H1 (cell line): Measurements from ENCODE around the gene ZBED5. TPM values are rescaled to one million over a fixed set of nuclear protein-coding genes. Genes with fewer than 3 reads are reported as not detected.

Experiments
- CTCF ChIA-PET: fragments of 300-600 bp; sonication (Branson Sonifier 250); formaldehyde crosslinking; loops from one replicate; lab custom pipeline; 2021; ENCODE audit not compliant: partially characterized antibody; lab: Charles Lee
- POLR2A ChIA-PET: fragments of 300-600 bp; sonication (Branson Sonifier 250); formaldehyde crosslinking; loops from one replicate; lab custom pipeline; 2021; ENCODE audit warnings: inconsistent platforms; ENCODE audit not compliant: partially characterized antibody; lab: Charles Lee
- DNase-seq, 2 experiments: peaks; one replicate each; pipeline versions ENCODE4 v3.0.0 to v3.0.0-alpha.2; 2010 to 2022; ENCODE audit warnings: low spot score in 2 of 2, low read depth in 1 of 2, mixed read lengths in 1 of 2
- FAIRE-seq: peaks from 2 replicates; lab custom pipeline; 2011; peaks lifted over from hg19 to GRCh38; lab: Jason Lieb, UNC
- H2AFZ ChIP-seq: 2 replicates; pipeline ENCODE4 v1.8.1; 2012; ENCODE audit warnings: low read length, inconsistent platforms
- H2AK5ac ChIP-seq: 2 replicates; pipeline ENCODE4 v1.6.1; 2013; ENCODE audit warnings: low read depth, low read length
- H2BK120ac ChIP-seq: replicated peaks from 2 replicates; pipeline ENCODE3; 2013; ENCODE audit warnings: low read depth, low read length, inconsistent platforms
- H2BK12ac ChIP-seq: 2 replicates; pipeline ENCODE4 v1.6.1; 2013; ENCODE audit warnings: low read depth, low read length
- H2BK15ac ChIP-seq: 2 replicates; pipeline ENCODE4 v1.6.1; 2013; ENCODE audit warnings: low read length
- H2BK20ac ChIP-seq: 2 replicates; pipeline ENCODE4 v1.6.1; 2013; ENCODE audit warnings: low read length
- H2BK5ac ChIP-seq: 2 replicates; pipeline ENCODE4 v1.6.1; 2013; ENCODE audit warnings: low read depth, low read length
- H3K14ac ChIP-seq: 2 replicates; pipeline ENCODE4 v1.6.1; 2013; ENCODE audit warnings: inconsistent platforms; ENCODE audit not compliant: insufficient read length
- H3K18ac ChIP-seq: 2 replicates; pipeline ENCODE4 v1.6.1; 2013; ENCODE audit warnings: low read length; ENCODE audit errors: extremely low read depth
- H3K23ac ChIP-seq: 2 replicates; pipeline ENCODE4 v1.6.1; 2013; ENCODE audit warnings: inconsistent platforms; ENCODE audit not compliant: insufficient read length
- H3K23me2 ChIP-seq: 2 replicates; pipeline ENCODE4 v1.6.1; 2013; ENCODE audit warnings: low read depth, low read length
- H3K27ac ChIP-seq: 2 replicates; pipeline ENCODE4 v1.6.1; 2011; ENCODE audit warnings: low read depth, low read length, inconsistent platforms
- H3K27me3 ChIP-seq, 4 experiments: replicated peaks in 1 of 4; 1 replicate in 1 of 4; 2 replicates in 3 of 4; pipeline versions ENCODE4 v1.6.1 to v1.8.1; 2011 to 2013; ENCODE audit warnings: low read length in 3 of 4, mild to moderate bottlenecking in 3 of 4, inconsistent platforms in 2 of 4, mixed read lengths in 2 of 4, moderate library complexity in 1 of 4; ENCODE audit not compliant: control insufficient read depth in 3 of 4, insufficient read depth in 3 of 4; ENCODE audit errors: extremely low read depth in 1 of 4
- H3K36me3 ChIP-seq, 4 experiments: 2 replicates each; pipeline versions ENCODE4 v1.6.1 to v1.8.1; 2011 to 2013; ENCODE audit warnings: mild to moderate bottlenecking in 4 of 4, low read length in 3 of 4, moderate library complexity in 2 of 4, control low read depth in 1 of 4, inconsistent platforms in 1 of 4; ENCODE audit not compliant: insufficient read depth in 4 of 4, control insufficient read depth in 2 of 4
- H3K4ac ChIP-seq: replicated peaks from 2 replicates; pipeline ENCODE3; 2013; ENCODE audit warnings: low read length, low read depth, mixed read lengths, inconsistent platforms; ENCODE audit not compliant: insufficient read length
- H3K4me1 ChIP-seq, 4 experiments: replicated peaks in 1 of 4; 1 replicate in 1 of 4; 2 replicates in 3 of 4; pipeline versions ENCODE4 v1.6.1 to v1.8.1; 2011 to 2013; ENCODE audit warnings: low read length in 3 of 4, inconsistent platforms in 2 of 4, mixed read lengths in 1 of 4; ENCODE audit not compliant: insufficient read depth in 4 of 4, control insufficient read depth in 3 of 4
- H3K4me2 ChIP-seq, 2 experiments: 2 replicates each; pipeline versions ENCODE4 v1.6.1 to v1.8.1; 2011 to 2013; ENCODE audit warnings: low read depth in 2 of 2, low read length in 2 of 2, control low read depth in 1 of 2, inconsistent platforms in 1 of 2, mild to moderate bottlenecking in 1 of 2; ENCODE audit not compliant: insufficient read depth in 1 of 2
- H3K4me3 ChIP-seq, 4 experiments: fragments of 200-600, 300-600 bp in 1 of 4; sonication (generic), shearing (Covaris generic), sonication (Bioruptor Twin) in 1 of 4; 2 replicates each; pipeline versions ENCODE4 v1.5.1 to v1.8.1; 2011 to 2016; ENCODE audit warnings: low read length in 4 of 4, low read depth in 3 of 4, control low read depth in 2 of 4, inconsistent platforms in 2 of 4, mild to moderate bottlenecking in 2 of 4, mixed read lengths in 1 of 4, moderate library complexity in 1 of 4; ENCODE audit not compliant: insufficient read depth in 2 of 4; ENCODE audit errors: extremely low read depth in 1 of 4
- H3K56ac ChIP-seq: replicated peaks from 2 replicates; pipeline ENCODE3; 2013; ENCODE audit warnings: low read depth, mild to moderate bottlenecking, mixed read lengths, low read length, inconsistent platforms; ENCODE audit not compliant: insufficient read length
- H3K79me1 ChIP-seq: 2 replicates; pipeline ENCODE4 v1.6.1; 2013; ENCODE audit warnings: low read depth, low read length, control low read depth
- H3K79me2 ChIP-seq, 2 experiments: 2 replicates each; pipeline versions ENCODE4 v1.6.1 to v1.8.1; 2012 to 2013; ENCODE audit warnings: low read length in 2 of 2, mild to moderate bottlenecking in 2 of 2, inconsistent platforms in 1 of 2; ENCODE audit not compliant: insufficient read depth in 2 of 2, control insufficient read depth in 1 of 2
- H3K9ac ChIP-seq, 4 experiments: replicated peaks in 1 of 4; 1 replicate in 1 of 4; 2 replicates in 3 of 4; pipeline versions ENCODE4 v1.6.1 to v1.8.1; 2011 to 2013; ENCODE audit warnings: low read depth in 3 of 4, low read length in 3 of 4, control low read depth in 2 of 4, mild to moderate bottlenecking in 2 of 4, moderate library complexity in 2 of 4, inconsistent platforms in 1 of 4; ENCODE audit errors: extremely low read depth in 1 of 4
- H3K9me3 ChIP-seq, 2 experiments: 2 replicates each; pipeline versions ENCODE4 v1.6.1 to v1.8.1; 2012 to 2013; ENCODE audit warnings: mild to moderate bottlenecking in 2 of 2, moderate library complexity in 2 of 2, control low read depth in 1 of 2, inconsistent platforms in 1 of 2, low read depth in 1 of 2, low read length in 1 of 2, mixed read lengths in 1 of 2; ENCODE audit not compliant: insufficient read depth in 2 of 2
- H4K20me1 ChIP-seq, 2 experiments: replicated peaks in 1 of 2; 2 replicates each; pipeline versions ENCODE3 to v1.8.1; 2011 to 2013; ENCODE audit warnings: inconsistent platforms in 2 of 2, low read length in 2 of 2, mild to moderate bottlenecking in 1 of 2; ENCODE audit not compliant: insufficient read depth in 2 of 2, control insufficient read depth in 1 of 2
- H4K5ac ChIP-seq: 2 replicates; pipeline ENCODE4 v1.6.1; 2013; ENCODE audit warnings: low read length, low read depth, mixed read lengths, inconsistent platforms; ENCODE audit not compliant: insufficient read length
- H4K8ac ChIP-seq: 2 replicates; pipeline ENCODE4 v1.8.0; 2013; ENCODE audit warnings: mild to moderate bottlenecking, moderate library complexity, low read length, inconsistent platforms; ENCODE audit not compliant: insufficient read depth; ENCODE audit errors: extremely low read depth
- H4K91ac ChIP-seq: replicated peaks from 2 replicates; pipeline ENCODE3; 2013; ENCODE audit warnings: low read length, mixed read lengths, inconsistent platforms; ENCODE audit not compliant: insufficient read length
- CHD2 ChIP-seq: IDR thresholded peaks from 2 replicates; pipeline ENCODE4 v1.6.1; 2012; ENCODE audit warnings: low read length, improper control_type of control experiment
- EZH2 ChIP-seq: fragments of 200-600 bp; sonication (generic); IDR thresholded peaks from 2 replicates; pipeline ENCODE4 v1.7.1; 2012; ENCODE audit warnings: low read depth, mild to moderate bottlenecking, moderate library complexity, low read length, inconsistent platforms; ENCODE audit not compliant: severe bottlenecking
- JUND ChIP-seq: IDR thresholded peaks from 2 replicates; pipeline ENCODE4 v1.6.1; 2011; ENCODE audit warnings: mild to moderate bottlenecking, improper control_type of control experiment, low read length
- MAX ChIP-seq: IDR thresholded peaks from 2 replicates; pipeline ENCODE4 v1.6.1; 2012; ENCODE audit warnings: inconsistent platforms
- NRF1 ChIP-seq: IDR thresholded peaks from 2 replicates; pipeline ENCODE4 v1.6.1; 2011; ENCODE audit warnings: mild to moderate bottlenecking, low read depth, low read length, improper control_type of control experiment
- POLR2A ChIP-seq, 2 experiments: IDR thresholded peaks; 1 replicate in 1 of 2; 2 replicates in 1 of 2; pipeline ENCODE4 v1.6.1; 2011; ENCODE audit warnings: low read depth in 2 of 2, low read length in 2 of 2, mild to moderate bottlenecking in 2 of 2; ENCODE audit errors: control extremely low read depth in 1 of 2
- RAD21 ChIP-seq, 2 experiments: IDR thresholded peaks in 1 of 2; conservative IDR thresholded peaks in 1 of 2; 2 replicates each; pipeline ENCODE4 v1.6.1; 2011; ENCODE audit warnings: low read depth in 2 of 2, low read length in 2 of 2, improper control_type of control experiment in 1 of 2, inconsistent platforms in 1 of 2, mild to moderate bottlenecking in 1 of 2, moderate library complexity in 1 of 2
- SIN3A ChIP-seq, 2 experiments: IDR thresholded peaks in 1 of 2; conservative IDR thresholded peaks in 1 of 2; 2 replicates each; pipeline ENCODE4 v1.6.1; 2011 to 2012; ENCODE audit warnings: low read length in 2 of 2, improper control_type of control experiment in 1 of 2, low read depth in 1 of 2, mild to moderate bottlenecking in 1 of 2
- SP4 ChIP-seq: IDR thresholded peaks from 2 replicates; pipeline ENCODE4 v1.6.1; 2012; ENCODE audit warnings: low read length, inconsistent platforms
- WGBS, 2 experiments: shearing (Covaris generic) in 1 of 2; methylation state at CpG; one replicate each; pipeline versions ENCODE4 v1.1.6 to v1.1.7; 2013 to 2015; ENCODE audit warnings: low lambda C conversion rate in 2 of 2, mixed read lengths in 2 of 2, inconsistent platforms in 1 of 2, low coverage in 1 of 2, missing lambda C conversion rate in 1 of 2; ENCODE audit not compliant: insufficient replicate concordance in 2 of 2, insufficient coverage in 1 of 2, insufficient read length in 1 of 2; ENCODE audit errors: extremely low coverage in 1 of 2, missing lambda C conversion rate in 1 of 2; 5-methylcytosine and 5-hydroxymethylcytosine counted together
- polyA plus RNA-seq, 7 experiments: library from polyadenylated mRNA; depleted of rRNA in 3 of 7; stranded (reverse) in 5 of 7; unstranded in 2 of 7; fragments of >200 nt in 5 of 7; fragments of 200-250 nt in 2 of 7; gene quantifications; 1 replicate in 5 of 7; 2 replicates in 1 of 7; 4 replicates in 1 of 7; pipeline versions ENCODE4 v1.2.1 to v1.2.3, GENCODE V29; 2011 to 2013; ENCODE audit warnings: missing spikeins in 2 of 7, mixed read lengths in 2 of 7
- total RNA-seq: library from RNA; stranded (reverse); fragmentation: NEBNext Ultra II Directional; extraction: Animal tissue kit (Norgen Biotek cat#: 25700); gene quantifications from 2 replicates; pipeline ENCODE4 v1.2.1, GENCODE V29; 2021

Gene ZBED5
- total and polyA plus RNA-seq, 2 of the 8 experiments (the other 6 are each of a cell fraction or from before 2014, with no cell fraction given), result 54.2 to 94.7 TPM

- Histone ChIP-seq H3K9ac (no peak overlapping the region), H3K23ac (no peak overlapping the region), H3K9me3 (no peaks in the 10 kb centered on the region), H3K56ac (no peak overlapping the region), H4K20me1 (no peaks in the 10 kb centered on the region), H3K14ac (no peak overlapping the region), H4K91ac (no peak overlapping the region), H2AFZ (no peak overlapping the region), H3K4me1 (no peaks in the 10 kb centered on the region), H3K79me1 (no peaks in the 10 kb centered on the region), H2BK12ac (no peak overlapping the region), H2BK120ac (no peak overlapping the region), H3K18ac (no peak overlapping the region), H3K4me2 (no peak overlapping the region), H3K23me2 (no peaks in the 10 kb centered on the region), H3K79me2 (no peaks in the 10 kb centered on the region), H2BK15ac (no peak overlapping the region), H3K27me3 (no peaks in the 10 kb centered on the region), H3K27ac (no peak overlapping the region), H3K36me3 (no peaks in the 10 kb centered on the region), H4K5ac (no peak overlapping the region), H2BK5ac (no peak overlapping the region), H2AK5ac (no peak overlapping the region), H2BK20ac (no peak overlapping the region), H4K8ac (no peak overlapping the region), H3K4ac (no peak overlapping the region), H3K4me3 (no peak overlapping the region)
- TF ChIP-seq NRF1, result no peak
- TF ChIP-seq POLR2A (IDR thresholded peaks at IDR 0.05; ENCODE audit: control extremely low read depth in 1 of 2, low read depth in 2 of 2, low read length in 2 of 2), result no peak
- no peak for TF ChIP-seq EZH2
- TF ChIP-seq SIN3A (conservative IDR thresholded peaks at IDR 0.05 in 1 of 2, IDR thresholded peaks at IDR 0.05 in 1 of 2; ENCODE audit: low read depth in 1 of 2, low read length in 2 of 2), result no peak
- TF ChIP-seq RAD21 (IDR thresholded peaks at IDR 0.05 in 1 of 2, conservative IDR thresholded peaks at IDR 0.05 in 1 of 2; ENCODE audit: low read depth in 2 of 2, low read length in 2 of 2), result no peak
- no peak for TF ChIP-seq CHD2
- TF ChIP-seq JUND, result no peak
- no peak for TF ChIP-seq SP4
- no peak for TF ChIP-seq MAX
- ChIA-PET POLR2A (interaction anchor here (1.3 to 6.4 kb wide), 5 partner anchors 9 to 36 kb away, joined by 3 to 42 read pairs (median 4); partner anchors contain the start of gene EIF4G2), CTCF (interaction anchor here (0.8 to 1.5 kb wide), 2 partner anchors 15 to 79 kb away, joined by 3 read pairs; no protein-coding TSS in a partner anchor)
- no peak for DNase-seq
- FAIRE-seq, result no peak
- WGBS, 2 experiments, result 68% methylated on average over 3 of the region's 3 CpGs; no CpG with 5 or more reads in 1 of the 2 experiments
Measured at GRCh38 chr11:10838881-10839280, 19.0 kb downstream of the ZBED5 start.
